22Rv1 (cell line): ENCODE data around the gene RCL1.

Source experiments
- ZFX ChIP-seq: fragments of 450-650 bp; IDR thresholded peaks from 2 replicates; pipeline ENCODE4 v1.6.1; 2017; ENCODE audit warnings: antibody characterized with exemption, borderline replicate concordance
- TF ChIP-seq, protein P1 (sequence below): fragments of 450-650 bp; IDR thresholded peaks from 2 replicates; pipeline ENCODE4 v1.5.1; 2017; ENCODE audit warnings: mild to moderate bottlenecking

GRCh38 chr9:4886698-4887097 is 94.0 kb downstream of the RCL1 start:
- TF ChIP-seq, protein P1, sequence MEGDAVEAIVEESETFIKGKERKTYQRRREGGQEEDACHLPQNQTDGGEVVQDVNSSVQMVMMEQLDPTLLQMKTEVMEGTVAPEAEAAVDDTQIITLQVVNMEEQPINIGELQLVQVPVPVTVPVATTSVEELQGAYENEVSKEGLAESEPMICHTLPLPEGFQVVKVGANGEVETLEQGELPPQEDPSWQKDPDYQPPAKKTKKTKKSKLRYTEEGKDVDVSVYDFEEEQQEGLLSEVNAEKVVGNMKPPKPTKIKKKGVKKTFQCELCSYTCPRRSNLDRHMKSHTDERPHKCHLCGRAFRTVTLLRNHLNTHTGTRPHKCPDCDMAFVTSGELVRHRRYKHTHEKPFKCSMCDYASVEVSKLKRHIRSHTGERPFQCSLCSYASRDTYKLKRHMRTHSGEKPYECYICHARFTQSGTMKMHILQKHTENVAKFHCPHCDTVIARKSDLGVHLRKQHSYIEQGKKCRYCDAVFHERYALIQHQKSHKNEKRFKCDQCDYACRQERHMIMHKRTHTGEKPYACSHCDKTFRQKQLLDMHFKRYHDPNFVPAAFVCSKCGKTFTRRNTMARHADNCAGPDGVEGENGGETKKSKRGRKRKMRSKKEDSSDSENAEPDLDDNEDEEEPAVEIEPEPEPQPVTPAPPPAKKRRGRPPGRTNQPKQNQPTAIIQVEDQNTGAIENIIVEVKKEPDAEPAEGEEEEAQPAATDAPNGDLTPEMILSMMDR: no peak
- no peak for TF ChIP-seq ZFX
